ENCODE results near the gene GBP3. TPM values are rescaled to one million over a fixed set of nuclear protein-coding genes. Genes with fewer than 3 reads are reported as not detected.
"Not testable (repeated sequence)": the region's sequence is repeated elsewhere in the genome, so short reads cannot be mapped to it uniquely, and the experiment has no call there.

The GBP3 gene
- total RNA-seq, 4 donors from 2014 or later: 8.6 to 26.5 (median 20.7) TPM

DNA sequence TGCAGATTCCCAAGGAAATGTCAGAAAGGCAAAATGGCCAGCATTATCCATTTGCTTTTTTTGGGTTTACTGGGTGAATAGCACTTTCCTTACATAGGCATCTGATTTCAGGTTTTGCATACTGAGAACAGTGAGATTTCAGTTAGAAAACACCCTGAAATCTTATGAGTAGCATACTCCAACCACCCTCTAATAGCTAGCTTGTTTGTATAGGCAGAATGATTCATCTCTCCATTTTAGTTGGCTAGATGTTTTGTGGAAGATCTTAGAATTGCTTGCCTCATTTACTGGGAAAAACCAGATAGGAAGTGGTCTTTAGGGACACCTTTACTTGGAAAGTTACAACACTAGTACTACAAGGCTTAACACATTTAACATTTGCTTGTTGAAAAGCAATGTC, 40.6 kb downstream of the GBP3 start:
- ATAC-seq: no peak
- H3K4me1 ChIP-seq: peaks cover 3 to 58% (median 15%) of the 10 kb centered on the region in 3 donors
- no peak for TF ChIP-seq POLR2AphosphoS5 (IDR thresholded peaks at IDR 0.05)
- TF ChIP-seq POLR2A (IDR thresholded peaks at IDR 0.05): no peak
- TF ChIP-seq, protein P1, sequence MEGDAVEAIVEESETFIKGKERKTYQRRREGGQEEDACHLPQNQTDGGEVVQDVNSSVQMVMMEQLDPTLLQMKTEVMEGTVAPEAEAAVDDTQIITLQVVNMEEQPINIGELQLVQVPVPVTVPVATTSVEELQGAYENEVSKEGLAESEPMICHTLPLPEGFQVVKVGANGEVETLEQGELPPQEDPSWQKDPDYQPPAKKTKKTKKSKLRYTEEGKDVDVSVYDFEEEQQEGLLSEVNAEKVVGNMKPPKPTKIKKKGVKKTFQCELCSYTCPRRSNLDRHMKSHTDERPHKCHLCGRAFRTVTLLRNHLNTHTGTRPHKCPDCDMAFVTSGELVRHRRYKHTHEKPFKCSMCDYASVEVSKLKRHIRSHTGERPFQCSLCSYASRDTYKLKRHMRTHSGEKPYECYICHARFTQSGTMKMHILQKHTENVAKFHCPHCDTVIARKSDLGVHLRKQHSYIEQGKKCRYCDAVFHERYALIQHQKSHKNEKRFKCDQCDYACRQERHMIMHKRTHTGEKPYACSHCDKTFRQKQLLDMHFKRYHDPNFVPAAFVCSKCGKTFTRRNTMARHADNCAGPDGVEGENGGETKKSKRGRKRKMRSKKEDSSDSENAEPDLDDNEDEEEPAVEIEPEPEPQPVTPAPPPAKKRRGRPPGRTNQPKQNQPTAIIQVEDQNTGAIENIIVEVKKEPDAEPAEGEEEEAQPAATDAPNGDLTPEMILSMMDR (IDR thresholded peaks at IDR 0.05): no peak
- no peak for TF ChIP-seq EP300 (IDR thresholded peaks at IDR 0.05)
- H3K9me3 ChIP-seq: no peaks in the 10 kb centered on the region
- no peak overlapping the region for H3K27ac ChIP-seq
- no peaks in the 10 kb centered on the region for H3K27me3 ChIP-seq
- H3K36me3 ChIP-seq: peaks cover 2 to 33% of the 10 kb centered on the region in 2 donors
- no peak overlapping the region for H3K4me3 ChIP-seq

DNA sequence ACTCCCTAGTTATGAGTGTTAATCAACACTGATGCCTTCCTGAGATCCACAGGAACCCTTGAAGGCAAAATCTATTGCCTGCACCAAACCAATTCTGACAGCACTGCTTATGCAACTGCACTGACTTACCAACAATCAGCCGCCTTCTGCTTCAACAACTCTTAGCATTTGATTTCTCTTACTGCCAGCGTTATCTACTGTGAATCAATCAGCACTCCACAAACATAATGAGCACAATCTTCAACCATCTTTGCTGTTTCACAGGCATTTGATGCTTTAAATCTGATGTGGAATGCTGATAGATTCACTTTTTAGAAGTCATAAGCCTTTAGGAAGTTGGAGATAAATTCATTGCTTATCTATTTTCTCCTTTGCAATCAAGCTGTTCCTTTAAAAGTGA, 41.2 kb downstream of the GBP3 start:
- Histone ChIP-seq H3K36me3 (peaks cover 2 to 28% of the 10 kb centered on the region in 2 donors), H3K4me1 (peaks cover 3 to 58% (median 15%) of the 10 kb centered on the region in 3 donors)
- H3K27ac ChIP-seq, ATAC-seq, H3K27me3 ChIP-seq, H3K4me3 ChIP-seq, H3K9me3 ChIP-seq: not testable (repeated sequence)
- 86 to 96% methylated on average over 2 of the region's 2 CpGs for WGBS, 2 donors (ENCODE audit: low coverage in 1 of 2)

DNA sequence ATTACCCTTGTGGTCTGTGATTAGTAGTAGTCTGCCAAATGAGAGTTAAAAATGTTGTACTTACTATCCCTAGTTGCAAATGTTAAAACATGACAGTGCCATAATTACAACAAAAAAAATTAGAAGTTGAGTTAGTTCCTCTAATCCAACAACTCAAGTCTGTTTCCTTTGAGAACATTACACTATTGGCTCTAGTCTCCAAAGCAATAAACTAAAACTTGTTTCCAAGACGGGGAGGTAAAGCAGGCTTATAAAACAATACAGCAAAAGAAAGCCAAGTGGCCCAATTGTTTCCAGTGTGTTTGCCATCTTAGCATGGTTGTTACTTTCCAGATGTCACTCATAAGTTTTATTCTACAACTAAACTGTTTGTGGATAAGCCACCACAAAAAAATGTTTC, 41.8 kb downstream of the GBP3 start:
- no peaks in the 10 kb centered on the region for H3K27me3 ChIP-seq
- ATAC-seq: no peak
- H3K4me3 ChIP-seq: no peak overlapping the region
- TF ChIP-seq, protein P1 (IDR thresholded peaks at IDR 0.05): no peak
- TF ChIP-seq POLR2A (IDR thresholded peaks at IDR 0.05): no peak
- TF ChIP-seq POLR2AphosphoS5 (IDR thresholded peaks at IDR 0.05): no peak
- TF ChIP-seq EP300 (IDR thresholded peaks at IDR 0.05): no peak
- peaks cover 3 to 54% (median 15%) of the 10 kb centered on the region in 3 donors for H3K4me1 ChIP-seq
- H3K9me3 ChIP-seq: no peaks in the 10 kb centered on the region
- H3K27ac ChIP-seq: no peak overlapping the region
- WGBS, 2 donors (ENCODE audit: low coverage in 1 of 2): 8 to 35% methylated on average over 1 of the region's 1 CpG
- H3K36me3 ChIP-seq: peaks cover 2 to 22% of the 10 kb centered on the region in 2 donors

DNA sequence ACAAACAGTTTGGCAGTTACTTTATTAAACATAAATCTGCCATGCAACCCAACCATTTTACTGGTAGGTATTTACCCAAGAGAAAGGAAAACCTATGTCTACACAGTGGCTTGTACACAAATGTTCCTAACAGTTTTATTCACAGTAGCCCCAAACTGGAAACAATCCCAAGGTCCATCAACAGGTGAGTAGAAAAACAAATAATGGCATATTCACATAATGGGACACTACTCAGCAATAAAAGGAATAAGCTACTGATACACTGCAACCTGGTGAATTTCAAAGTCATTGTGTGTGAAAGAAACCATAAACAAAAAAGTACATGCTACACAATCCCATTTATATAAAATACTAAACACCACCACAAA, 42.9 kb downstream of the GBP3 start:
- H3K4me3 ChIP-seq: no peak overlapping the region
- H3K4me1 ChIP-seq: peaks cover under 1 to 43% (median 9%) of the 10 kb centered on the region in 3 donors

DNA sequence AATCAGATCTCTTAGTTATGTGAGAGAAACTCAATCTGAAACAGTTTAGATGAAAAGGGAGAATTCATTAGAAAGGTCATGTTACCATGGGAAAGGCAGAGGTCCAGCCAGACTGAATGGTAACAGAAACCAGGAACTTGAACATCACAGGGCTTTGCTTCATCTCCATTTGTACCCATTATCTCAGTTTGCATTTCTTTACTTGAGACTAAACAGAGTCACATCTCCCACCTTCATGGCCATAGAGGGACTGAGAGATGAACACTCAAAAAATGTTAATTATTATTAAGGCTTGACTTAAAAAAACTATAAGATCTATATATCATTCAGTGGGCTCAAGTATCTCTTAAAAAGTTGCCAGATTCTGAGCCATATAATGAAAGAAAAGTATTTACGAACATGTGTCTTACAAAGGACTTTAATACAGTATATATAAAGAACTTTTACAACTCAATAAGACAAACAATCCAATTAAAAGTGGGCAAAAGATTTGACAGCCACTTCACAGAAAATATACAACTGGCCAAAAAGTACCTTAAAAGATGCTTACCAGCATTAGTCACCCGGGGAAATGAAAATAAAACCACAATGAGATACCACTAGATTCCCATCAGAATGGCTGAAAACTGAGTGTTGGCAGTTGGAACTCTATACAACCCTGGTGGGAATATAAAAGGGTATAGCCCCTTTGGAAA, 43.5 kb downstream of the GBP3 start:
- no peaks in the 10 kb centered on the region for H3K9me3 ChIP-seq
- peaks cover 0 to 37% (median 4%) of the 10 kb centered on the region in 3 donors for H3K4me1 ChIP-seq
- ATAC-seq: no peak
- H3K27ac ChIP-seq: no peak overlapping the region
- 38 to 69% methylated on average over 2 of the region's 2 CpGs for WGBS, 2 donors (ENCODE audit: low coverage in 1 of 2)
- TF ChIP-seq POLR2AphosphoS5 (IDR thresholded peaks at IDR 0.05) (no peak), EP300 (IDR thresholded peaks at IDR 0.05) (no peak)
- no peaks in the 10 kb centered on the region for H3K27me3 ChIP-seq
- no peak overlapping the region for H3K4me3 ChIP-seq
- H3K36me3 ChIP-seq: peaks cover 2 to 21% of the 10 kb centered on the region in 2 donors

More for the DNA sequence above, 42.9 kb downstream of the GBP3 start:
- no peak overlapping the region for H3K27ac ChIP-seq
- ATAC-seq: no peak
- H3K27me3 ChIP-seq: no peaks in the 10 kb centered on the region
- TF ChIP-seq POLR2A (IDR thresholded peaks at IDR 0.05) (no peak), EP300 (IDR thresholded peaks at IDR 0.05) (no peak), POLR2AphosphoS5 (IDR thresholded peaks at IDR 0.05) (no peak)
- TF ChIP-seq, protein P1 (IDR thresholded peaks at IDR 0.05): no peak
- H3K36me3 ChIP-seq: peaks cover 2 to 21% of the 10 kb centered on the region in 2 donors
- H3K9me3 ChIP-seq: no peaks in the 10 kb centered on the region

DNA sequence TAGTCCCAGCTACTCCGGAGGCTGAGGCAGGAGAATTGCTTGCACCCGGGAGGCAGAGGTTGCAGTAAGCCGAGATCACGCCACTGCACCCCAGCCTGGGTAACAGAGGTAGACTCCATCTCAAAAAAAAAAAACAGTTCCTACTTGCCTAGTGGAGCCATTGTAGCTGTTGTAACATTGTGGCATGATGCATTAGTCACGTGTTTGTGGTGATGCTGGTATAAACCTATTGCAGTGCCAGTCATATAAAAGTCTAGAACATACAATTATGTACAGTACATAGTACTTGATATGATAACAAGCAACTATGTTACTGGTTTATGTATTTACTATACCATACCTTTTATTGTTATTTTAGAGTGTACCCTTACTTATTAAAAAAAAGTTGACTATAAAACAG, 46.4 kb downstream of the GBP3 start:
- 85 to 100% methylated on average over 1 to 3 of the region's 5 CpGs for WGBS, 2 donors (ENCODE audit: low coverage in 1 of 2)
- TF ChIP-seq POLR2A (IDR thresholded peaks at IDR 0.05): no peak
- no peak for TF ChIP-seq EP300 (IDR thresholded peaks at IDR 0.05)
- TF ChIP-seq, protein P1 (IDR thresholded peaks at IDR 0.05): no peak
- TF ChIP-seq POLR2AphosphoS5 (IDR thresholded peaks at IDR 0.05): no peak
- no peak for ATAC-seq
- H3K36me3 ChIP-seq: peaks cover 0 to 7% of the 10 kb centered on the region in 2 donors
- no peaks in the 10 kb centered on the region for H3K27me3 ChIP-seq
- H3K4me1 ChIP-seq: peaks cover 0 to 42% (median 3%) of the 10 kb centered on the region in 3 donors
- no peaks in the 10 kb centered on the region for H3K9me3 ChIP-seq
- H3K4me3 ChIP-seq: no peak overlapping the region
- H3K27ac ChIP-seq: no peak overlapping the region

DNA sequence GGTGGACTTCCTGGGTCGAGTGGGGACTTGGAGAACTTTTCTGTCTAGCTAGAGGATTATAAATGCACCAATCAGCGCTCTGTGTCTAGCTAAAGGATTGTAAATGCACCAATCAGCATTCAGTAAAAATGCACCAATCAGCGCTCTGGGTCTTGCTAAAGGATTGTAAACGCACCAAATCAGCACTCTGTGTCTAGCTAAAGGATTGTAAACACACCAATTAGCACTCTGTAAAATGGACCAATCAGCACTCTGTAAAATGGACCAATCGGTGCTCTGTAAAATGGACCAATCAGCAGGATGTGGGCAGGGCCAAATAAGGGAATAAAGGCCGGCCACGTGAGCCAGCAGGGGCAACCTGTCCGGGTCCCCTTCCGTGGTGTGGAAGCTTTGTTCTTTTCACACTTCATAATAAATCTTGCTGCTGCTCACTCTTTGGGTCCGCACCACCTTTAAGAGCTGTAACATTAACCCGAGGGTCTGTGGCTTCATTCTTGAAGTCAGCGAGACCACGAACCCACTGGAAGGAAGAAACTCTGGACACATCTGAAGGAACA, 48.0 kb downstream of the GBP3 start:
- H3K9me3 ChIP-seq, H3K27ac ChIP-seq, H3K27me3 ChIP-seq, H3K36me3 ChIP-seq, ATAC-seq, H3K4me3 ChIP-seq: not testable (repeated sequence)
- 80 to 93% methylated on average over 8 to 9 of the region's 13 CpGs for WGBS, 2 donors (ENCODE audit: low coverage in 1 of 2)
- peaks cover 0 to 30% (median 0%) of the 10 kb centered on the region in 3 donors for H3K4me1 ChIP-seq
